ENCODE results near the gene ZNF792.
"Not testable (repeated sequence)": the region's sequence is repeated elsewhere in the genome, so short reads cannot be mapped to it uniquely, and the experiment has no call there.

ZNF792 gene

DNA sequence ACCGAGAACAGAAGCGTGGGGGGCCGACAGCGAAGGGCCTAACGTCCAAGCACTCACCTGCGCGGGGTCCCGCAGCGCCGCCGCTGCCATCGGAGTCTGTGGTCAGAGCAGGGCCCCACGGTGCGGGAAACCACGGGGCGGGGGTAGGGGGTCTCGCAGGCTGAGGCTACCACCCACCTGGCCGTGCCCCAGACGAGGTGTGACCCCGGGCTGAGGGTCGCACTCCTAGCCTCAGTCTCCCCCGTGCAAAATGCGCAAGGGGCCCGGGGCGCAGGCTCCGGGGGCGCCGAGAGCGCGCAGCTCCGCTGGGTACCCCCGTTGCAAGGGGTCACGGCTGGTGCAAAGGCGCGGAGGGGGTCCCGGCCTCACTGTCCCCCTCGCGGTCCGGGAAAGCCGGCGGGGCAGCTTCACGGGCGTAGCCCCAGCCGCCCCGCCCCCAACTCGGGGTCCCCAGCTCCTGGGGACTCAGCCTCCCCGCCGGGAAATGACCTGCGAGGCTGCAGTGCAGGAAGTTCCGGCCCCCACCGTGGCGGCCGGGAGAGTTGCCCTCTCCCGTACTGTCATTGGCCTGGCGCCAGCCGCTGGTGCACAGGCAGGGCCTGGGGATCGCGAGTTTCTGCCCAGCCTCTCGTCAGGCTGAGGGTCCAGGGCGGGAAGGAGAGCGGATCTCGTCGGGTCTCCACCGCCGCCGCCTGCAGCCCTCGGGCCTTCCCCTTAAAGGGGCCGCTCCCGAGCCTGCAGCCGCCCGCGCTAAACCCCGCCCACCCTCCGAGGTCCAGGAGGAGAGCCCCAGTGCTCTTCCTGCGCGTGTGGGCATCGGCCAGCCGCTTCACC, at the start of gene ZNF792:
Gene ZNF792 (minus strand): TSS at position 657 of the 834 bp plus-strand sequence. CDS start 567 bp downstream, at position 90.
- peak; percentile 87 for DNase-seq

DNA sequence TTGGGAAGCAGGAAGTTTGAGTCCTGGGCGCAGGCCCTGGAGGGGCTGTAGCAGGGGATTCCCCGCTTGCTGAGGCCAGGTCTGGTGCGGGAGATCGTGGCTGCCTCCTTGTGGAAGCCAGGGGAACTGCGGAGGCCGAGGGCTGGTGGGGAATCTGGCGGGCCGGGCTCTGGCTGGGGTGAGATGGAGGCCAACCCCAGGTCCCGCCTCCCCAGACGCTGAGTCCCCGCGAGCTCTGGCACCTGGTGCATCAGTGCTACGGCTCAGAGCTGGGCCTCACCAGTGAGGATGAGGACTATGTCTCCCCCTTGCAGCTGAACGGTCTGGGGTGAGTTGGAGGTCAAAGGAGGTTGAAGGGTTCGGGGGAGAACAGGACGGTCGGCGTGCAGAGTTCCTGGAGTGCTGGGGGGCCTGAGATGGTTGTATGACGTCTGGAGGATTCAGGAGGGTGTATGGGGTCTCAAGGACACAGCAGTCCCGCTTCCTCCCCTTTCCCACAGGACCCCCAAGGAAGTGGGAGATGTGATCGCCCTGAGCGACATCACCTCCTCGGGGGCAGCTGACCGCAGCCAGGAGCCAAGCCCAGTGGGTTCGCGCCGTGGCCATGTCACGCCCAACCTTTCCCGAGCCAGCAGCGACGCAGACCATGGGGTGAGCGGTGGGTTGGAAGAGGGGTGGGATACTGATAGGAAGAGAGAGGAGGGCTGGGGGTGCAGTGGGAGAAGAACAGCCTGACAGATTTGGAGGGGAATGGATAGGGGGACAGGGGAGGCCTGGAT, 49.2 kb upstream of the ZNF792 start:
- DNase-seq = peak; percentile 85

DNA sequence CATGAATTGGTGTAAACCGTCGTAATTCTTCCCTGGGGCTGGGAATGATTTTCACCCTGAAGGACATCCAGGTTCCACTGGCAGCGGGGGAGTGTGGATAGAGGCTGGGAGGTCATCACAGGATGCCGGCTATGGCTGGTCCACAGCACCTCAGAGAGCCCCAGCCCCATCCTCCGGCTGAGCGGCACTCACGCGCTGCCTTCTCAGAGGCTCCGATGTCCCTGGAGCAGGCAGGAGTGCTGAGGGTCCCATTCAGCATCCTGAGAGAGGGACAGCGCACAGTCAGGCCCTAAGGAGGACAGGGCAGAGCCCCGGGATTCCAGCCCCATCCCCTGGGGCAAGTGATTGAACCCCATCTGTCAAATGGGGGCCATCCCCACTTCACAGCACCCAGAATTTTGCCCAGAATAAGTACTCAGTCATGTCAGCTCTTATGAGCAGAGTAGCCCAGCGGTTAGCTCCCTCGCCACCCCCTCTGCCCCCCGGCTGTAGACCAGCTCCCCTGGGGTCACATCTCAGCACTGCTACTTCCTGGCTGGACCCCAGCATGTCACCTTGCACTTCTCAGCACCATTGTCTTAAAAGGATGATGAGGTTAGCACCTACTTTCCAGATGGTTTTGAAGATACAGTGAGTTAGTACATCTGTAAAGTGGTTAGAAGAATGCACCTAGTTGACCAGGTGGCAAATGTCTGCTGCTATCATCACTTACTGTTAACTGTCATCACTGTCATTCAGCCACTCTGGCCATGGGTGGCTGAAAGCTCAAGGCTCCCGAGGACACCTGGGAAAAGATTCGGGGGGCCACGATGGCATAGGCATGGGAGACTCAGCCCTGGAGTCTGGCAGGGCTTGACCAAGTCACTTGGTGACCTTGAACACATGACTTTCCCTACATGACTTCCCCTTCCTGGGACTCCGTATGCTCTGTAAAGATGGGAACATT, 48.0 kb upstream of the ZNF792 start:
- DNase-seq = no peak

DNA sequence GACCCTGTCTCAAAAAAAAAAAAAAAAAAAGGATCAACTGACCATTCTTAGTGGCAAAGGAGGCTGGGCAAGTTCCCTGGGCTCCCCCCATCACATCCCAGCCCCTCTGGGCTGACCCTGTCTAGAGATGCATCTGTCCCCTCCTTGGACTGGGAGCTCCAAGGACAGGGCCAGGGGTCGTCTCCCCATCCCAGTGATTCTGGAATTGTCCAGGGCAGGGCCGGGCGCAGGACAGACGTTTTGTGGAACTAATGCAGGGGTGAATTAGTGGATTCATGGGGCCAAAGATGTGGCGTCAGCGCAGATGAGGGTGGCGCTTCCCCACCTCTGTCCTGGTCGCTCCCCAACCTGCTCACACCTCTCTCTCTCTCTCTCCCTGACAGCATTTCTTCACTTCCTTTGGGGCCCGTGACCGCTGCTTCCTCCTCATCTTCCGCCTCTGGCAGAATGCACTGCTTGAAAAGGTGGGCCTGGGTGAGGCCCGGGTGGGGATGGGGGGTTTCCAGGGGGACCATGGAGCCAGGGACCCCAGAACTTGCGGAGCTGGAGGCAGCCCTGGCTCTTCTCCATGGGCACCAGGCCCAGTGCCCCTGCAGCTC, 47.2 kb upstream of the ZNF792 start:
- no peak for DNase-seq

GRCh38 chr19:35009424-35010415, 45.7 kb upstream of the ZNF792 start:
- no peak for DNase-seq

- no peak for DNase-seq
Measured at GRCh38 chr19:35008891-35009341, 44.9 kb upstream of the ZNF792 start.

DNA sequence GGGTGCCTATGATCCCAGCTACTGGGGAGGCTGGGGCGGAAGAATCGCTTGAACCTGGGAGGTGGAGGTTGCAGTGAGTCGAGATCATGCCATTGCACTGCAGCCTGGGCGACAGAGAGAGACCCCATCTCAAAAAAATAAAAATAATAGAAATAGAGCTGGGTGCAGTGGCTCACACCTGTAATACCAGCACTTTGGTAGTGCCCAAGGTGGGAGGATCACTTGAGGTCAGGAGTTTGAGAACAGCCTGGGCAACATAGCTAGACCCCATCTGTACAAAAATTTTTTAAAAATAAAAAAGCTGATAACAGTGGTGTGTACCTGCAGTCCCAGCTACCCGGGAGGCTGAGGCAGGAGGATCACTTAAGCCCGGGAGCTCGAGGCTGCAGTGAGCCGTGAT, 43.4 kb upstream of the ZNF792 start:
- not testable (repeated sequence) for DNase-seq

DNA sequence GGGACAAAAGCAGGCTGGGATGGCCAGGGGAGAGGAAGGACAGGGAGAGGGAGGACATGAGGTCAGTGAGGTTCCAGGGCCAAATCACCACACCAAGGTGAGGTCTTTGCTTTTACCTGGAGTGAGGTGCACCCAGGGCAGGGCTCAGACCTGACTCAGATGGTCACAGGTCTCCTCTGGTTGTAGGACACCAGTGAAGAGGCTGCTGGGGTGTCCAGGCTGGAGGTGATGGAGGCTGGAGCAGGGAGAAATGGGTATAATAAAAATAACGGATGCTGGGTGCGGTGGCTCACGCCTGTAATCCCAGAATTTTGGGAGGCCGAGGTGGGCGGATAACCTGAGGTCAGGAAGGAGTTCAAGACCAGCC, 43.0 kb upstream of the ZNF792 start:
- no peak for DNase-seq

DNA sequence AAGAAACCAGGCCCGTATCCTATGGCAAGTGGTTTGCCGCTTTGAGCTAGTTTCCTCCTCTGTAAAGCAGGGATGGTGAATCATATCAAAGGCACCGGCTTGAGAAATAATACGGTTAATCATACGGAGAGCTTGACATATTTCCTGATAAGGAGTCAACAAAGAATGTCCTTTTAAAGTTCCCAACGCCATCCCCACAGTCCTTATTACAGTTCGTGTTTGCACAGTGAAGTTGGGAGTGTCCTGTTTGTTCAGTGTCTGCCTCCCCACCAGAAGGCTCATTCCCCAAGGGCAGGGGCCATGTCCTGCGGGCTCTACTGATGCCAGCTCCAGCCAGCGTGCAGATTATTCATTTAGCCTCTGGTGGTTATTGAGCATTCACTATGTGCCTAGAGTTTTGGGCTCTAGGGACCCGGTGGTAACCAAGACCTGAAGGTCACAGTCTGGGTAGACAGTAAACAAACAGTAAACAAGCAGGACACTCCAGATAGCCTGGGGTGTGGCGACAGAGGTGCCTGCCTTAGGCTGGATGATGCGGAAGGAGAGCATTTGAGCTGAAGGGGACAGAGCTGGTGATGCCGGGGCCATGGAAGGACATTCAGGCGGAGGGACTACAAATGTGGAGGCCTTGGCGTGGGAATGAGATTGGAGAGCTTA, 42.4 kb upstream of the ZNF792 start:
- no peak for DNase-seq

DNA sequence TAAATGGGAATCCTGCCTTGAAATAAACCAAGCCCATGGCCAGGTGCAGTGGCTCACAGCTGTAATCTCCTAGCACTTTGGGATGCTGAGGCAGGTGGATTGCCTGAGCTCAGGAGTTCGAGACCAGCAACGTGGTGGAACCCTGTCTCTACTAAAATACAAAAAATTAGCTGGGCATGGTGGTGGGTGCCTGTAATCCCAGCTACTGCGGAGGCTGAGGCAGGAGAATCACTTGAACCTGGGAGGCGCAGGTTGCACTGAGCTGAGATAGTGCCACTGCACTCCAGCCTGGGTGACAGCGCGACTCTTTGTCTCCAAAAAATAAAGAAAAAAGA, 41.9 kb upstream of the ZNF792 start:
- DNase-seq = not testable (repeated sequence)

DNA sequence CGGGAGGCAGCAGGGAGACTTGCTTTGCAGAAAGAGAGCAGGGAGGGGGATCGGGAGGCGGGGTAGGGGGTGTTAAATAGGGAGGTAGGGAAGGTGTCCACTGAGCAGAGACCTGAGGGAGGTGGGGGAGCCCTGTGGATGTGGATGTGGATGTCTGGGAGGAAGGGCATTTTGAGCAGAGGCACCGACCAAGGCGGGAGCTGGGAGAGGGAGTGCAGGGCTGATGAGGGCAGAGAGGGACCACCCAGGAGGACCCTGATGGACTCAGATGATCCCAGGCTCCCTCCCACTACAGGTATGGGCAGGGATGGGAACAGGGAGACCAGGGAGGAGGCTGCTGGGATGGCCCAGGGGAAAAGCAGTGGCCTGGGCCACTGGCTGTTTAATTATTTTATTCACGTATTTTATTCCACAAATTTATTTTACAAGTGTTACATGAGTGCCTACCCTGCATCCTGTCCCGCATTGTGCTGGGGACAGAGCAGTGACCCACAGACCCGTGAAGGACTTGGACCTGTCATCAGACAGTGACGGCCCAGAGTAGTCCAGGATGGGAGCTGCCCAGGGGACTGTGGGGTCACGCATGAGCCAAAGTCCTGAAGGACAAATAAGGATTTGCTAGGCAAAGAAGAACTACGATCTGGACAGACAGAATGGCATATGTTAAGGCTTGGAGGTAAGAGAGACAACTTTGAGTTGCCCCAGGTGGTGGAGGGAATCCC, 41.4 kb upstream of the ZNF792 start:
- DNase-seq = no peak

DNA sequence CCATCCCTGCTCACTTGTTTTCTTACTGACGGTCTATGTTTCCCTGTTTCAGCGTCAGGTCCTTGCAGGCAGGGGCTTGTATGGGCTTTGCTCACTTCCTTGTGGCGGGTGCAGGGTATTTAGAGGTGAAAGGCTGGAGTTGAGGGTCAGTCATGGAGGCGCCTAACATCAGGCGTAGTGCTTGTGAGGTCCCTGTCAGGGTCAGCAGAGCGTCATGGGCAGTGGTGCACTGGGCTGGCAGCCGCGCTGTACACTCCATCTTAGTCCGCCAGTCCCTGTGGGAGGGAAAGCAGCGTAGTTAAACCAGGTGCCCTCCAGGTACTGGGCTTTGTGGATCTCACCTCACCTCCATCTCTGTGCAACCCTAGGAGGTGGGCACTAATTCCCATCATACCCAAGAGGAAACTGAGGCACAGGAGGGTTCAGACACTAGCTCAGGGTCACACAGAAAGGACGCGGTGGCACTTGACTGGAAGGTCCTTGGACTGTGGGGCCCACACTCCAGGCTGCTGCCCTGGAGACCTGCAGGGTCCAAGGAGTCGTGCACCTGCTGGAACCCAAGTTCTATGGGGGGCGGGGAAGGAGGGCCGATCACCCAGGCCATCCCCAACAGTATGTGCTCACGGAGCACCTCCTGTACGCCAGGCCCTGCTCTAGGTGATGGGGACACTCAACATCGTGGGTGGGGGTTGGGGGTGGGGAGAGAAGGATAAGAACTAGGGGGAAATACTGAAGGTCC, 40.7 kb upstream of the ZNF792 start:
- DNase-seq = no peak

DNA sequence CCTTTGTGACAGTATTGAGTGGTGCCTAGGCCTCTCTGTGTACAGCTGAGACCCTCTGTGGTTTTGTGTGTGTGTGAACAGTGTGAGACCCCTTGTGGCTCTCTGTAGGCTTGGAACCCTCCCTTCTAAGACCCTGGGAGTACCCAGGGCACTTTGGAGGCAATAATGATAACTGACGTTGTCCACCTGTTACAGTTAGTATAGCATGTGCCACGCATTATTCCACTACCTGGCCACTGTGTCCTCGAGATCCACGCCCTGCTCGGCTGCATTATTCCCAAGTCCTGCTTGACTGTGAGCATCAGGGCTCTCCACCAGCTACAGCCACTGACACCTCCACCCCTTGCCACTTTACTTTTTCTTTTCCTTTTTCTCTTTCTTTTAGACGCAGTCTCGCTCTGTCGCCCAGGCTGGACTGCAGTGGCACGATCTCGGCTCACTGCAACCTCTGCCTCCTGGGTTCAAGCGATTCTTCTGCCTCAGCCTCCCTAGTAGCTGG, 38.1 kb upstream of the ZNF792 start:
- DNase-seq = no peak

DNA sequence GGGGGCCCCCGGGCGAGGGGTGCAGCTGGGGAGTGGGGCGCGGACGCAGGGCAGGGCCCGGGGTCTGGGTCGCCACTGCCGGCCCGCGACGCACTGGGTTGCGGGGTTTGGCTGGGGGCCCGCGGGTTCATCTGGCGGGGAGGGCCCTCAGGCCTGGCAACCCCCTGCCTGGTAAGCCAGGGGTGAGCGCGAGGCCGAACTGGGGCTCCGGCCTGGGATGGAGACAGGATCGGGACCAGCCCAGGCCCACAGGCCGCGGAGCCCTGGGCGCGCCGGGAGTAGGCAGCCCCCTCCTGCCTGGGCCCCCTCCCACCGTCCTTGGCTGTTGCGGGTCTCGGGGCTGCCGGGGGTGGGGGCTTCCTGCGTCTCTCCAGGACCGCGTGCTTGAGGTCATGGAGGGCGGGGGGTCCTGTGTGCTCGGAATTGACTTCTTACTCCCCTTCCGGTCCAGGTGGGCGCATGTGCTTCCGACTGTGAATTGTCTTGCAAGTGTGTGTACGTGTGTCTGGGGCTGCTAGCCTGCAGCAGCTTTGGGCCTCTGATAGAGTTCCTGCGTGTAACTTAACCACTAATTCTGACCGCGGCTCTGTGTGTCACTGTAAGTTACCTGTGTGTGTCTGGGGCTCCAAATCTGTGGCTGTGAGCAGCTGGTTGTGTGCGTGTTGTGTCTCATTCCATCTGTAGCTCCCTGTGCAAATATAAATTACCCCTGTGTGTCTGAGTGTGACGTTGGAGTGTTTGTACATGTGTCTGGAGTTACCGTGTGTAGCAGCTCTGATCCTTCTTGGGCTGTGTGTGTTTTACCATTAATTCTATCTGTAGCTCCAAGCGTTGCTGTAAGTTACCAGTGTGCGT, 36.8 kb upstream of the ZNF792 start:
- peak; percentile 61 for DNase-seq

DNA sequence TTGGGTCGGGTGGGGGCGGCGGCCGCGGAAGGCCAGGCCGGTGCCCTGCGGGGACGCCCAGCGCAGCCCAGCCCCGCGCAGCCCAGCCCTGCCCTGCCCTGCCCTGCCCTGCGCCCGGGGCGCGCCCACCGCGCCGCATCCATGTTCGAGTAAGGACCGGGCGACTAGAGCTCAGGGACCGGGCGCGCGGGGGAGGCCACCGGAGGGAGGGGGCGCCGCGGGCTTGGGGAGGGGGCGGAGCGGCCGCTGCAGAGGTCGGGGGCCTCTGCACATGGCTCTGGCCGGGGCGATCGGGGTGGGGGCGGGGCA, 36.3 kb upstream of the ZNF792 start:
- no peak for DNase-seq

- DNase-seq = peak; percentile 85
Measured at GRCh38 chr19:34999498-35000337, 35.7 kb upstream of the ZNF792 start, which contains the start of gene GRAMD1A. Gene GRAMD1A (plus strand): TSS chr19:35000323. CDS start chr19:35000479, 156 bp downstream.
